Transverse colon (tissue), 4 donors: ENCODE results near the gene NFKBIL1.

Experiments
- POLR2A ChIP-seq: fragments of 450-650 bp; IDR thresholded peaks from one replicate; pipeline ENCODE4 v1.6.1; 2016; ENCODE audit warnings: antibody characterized with exemption, mild to moderate bottlenecking, moderate library complexity
- POLR2AphosphoS5 ChIP-seq, 3 donors: sonication (generic); formaldehyde crosslinking; IDR thresholded peaks; one replicate each; pipeline ENCODE4 v1.6.1; 2016; ENCODE audit warnings: antibody characterized with exemption in 3 of 3
- TF ChIP-seq, protein P1 (sequence below), 5 experiments: fragments of 200-600 bp in 3 of 5; fragments of 450-650 bp in 2 of 5; sonication (generic) in 3 of 5; IDR thresholded peaks; 1 replicate in 2 of 5; 2 replicates in 3 of 5; pipeline ENCODE4 v1.5.1; 2016 to 2017; ENCODE audit warnings: antibody characterized with exemption in 5 of 5, inconsistent platforms in 3 of 5, mild to moderate bottlenecking in 2 of 5, moderate library complexity in 1 of 5

DNA sequence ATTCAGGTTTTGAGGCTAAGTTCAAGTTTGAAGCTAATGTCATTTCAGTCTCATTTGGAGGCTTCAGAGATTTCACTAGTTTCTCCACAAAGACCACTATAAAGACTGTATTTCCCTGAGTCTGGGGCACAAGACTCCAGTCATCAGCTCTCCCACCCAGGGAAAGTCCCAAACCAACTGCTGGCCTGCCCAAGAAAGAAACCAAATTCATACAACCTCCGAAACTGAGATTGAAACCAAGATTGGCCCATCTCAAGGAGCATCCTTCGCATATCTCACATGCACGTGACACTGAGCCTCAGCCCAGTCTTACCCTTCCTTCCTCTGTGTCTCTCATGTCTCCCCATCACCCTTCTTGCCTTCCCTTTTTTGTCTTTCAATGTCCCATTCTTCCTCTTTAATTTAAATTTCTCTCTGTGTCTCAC is 21.1 kb downstream of the NFKBIL1 start:
- TF ChIP-seq POLR2A (no peak), POLR2AphosphoS5 (IDR thresholded peaks at IDR 0.05) (no peak)
- TF ChIP-seq, protein P1, sequence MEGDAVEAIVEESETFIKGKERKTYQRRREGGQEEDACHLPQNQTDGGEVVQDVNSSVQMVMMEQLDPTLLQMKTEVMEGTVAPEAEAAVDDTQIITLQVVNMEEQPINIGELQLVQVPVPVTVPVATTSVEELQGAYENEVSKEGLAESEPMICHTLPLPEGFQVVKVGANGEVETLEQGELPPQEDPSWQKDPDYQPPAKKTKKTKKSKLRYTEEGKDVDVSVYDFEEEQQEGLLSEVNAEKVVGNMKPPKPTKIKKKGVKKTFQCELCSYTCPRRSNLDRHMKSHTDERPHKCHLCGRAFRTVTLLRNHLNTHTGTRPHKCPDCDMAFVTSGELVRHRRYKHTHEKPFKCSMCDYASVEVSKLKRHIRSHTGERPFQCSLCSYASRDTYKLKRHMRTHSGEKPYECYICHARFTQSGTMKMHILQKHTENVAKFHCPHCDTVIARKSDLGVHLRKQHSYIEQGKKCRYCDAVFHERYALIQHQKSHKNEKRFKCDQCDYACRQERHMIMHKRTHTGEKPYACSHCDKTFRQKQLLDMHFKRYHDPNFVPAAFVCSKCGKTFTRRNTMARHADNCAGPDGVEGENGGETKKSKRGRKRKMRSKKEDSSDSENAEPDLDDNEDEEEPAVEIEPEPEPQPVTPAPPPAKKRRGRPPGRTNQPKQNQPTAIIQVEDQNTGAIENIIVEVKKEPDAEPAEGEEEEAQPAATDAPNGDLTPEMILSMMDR (IDR thresholded peaks at IDR 0.05): no peak
